DND-41 (cell line): Measurements from ENCODE around the gene FGF14.

Experiments used
- EZH2 ChIP-seq: IDR thresholded peaks from 3 replicates; pipeline ENCODE4 v1.6.1; 2012; ENCODE audit warnings: borderline replicate concordance, low read depth, mild to moderate bottlenecking, moderate library complexity, low read length, inconsistent platforms; ENCODE audit not compliant: severe bottlenecking
- TF ChIP-seq, protein P1 (sequence below): IDR thresholded peaks from 2 replicates; pipeline ENCODE4 v1.5.1; 2012; ENCODE audit warnings: borderline replicate concordance, low read length, moderate library complexity, mild to moderate bottlenecking; ENCODE audit not compliant: poor library complexity, severe bottlenecking; ENCODE audit errors: extremely low read depth

DNA sequence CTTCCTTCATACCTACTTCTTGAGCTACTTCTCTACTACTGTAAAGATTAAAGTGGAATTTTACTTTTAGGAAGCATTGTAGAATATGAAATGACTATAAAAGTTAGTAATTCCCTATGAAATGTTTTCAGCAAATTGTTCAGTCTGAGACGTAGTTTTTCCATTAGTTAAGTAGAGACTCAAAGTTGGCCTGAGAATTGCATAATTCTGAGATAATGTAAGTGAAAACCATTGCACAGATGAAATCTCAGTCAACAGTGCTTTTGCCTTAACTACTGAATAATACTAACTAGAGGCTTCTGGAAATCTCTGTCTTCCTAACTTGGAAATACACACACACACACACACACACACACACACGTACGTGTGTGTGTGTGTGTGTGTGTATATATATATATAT, 125.9 kb downstream of the FGF14 start:
- TF ChIP-seq, protein P1, sequence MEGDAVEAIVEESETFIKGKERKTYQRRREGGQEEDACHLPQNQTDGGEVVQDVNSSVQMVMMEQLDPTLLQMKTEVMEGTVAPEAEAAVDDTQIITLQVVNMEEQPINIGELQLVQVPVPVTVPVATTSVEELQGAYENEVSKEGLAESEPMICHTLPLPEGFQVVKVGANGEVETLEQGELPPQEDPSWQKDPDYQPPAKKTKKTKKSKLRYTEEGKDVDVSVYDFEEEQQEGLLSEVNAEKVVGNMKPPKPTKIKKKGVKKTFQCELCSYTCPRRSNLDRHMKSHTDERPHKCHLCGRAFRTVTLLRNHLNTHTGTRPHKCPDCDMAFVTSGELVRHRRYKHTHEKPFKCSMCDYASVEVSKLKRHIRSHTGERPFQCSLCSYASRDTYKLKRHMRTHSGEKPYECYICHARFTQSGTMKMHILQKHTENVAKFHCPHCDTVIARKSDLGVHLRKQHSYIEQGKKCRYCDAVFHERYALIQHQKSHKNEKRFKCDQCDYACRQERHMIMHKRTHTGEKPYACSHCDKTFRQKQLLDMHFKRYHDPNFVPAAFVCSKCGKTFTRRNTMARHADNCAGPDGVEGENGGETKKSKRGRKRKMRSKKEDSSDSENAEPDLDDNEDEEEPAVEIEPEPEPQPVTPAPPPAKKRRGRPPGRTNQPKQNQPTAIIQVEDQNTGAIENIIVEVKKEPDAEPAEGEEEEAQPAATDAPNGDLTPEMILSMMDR: no peak
- TF ChIP-seq EZH2: no peak
